Endothelial cell of umbilical vein (primary cell): ENCODE results near the gene KAT2B. TPM values are rescaled to one million over a fixed set of nuclear protein-coding genes. Genes with fewer than 3 reads are reported as not detected.

Source experiments
- BruUV-seq: library from RNA; stranded (reverse); fragments of 400-500 nt; replicated peaks from 2 replicates; lab custom pipeline; 2021; lab: Mats Ljungman, UMichigan
- CTCF ChIA-PET: fragments of 300-600, 350-600 bp; sonication (Branson Sonifier 250); formaldehyde crosslinking; loops from one replicate; lab custom pipeline; 2021; ENCODE audit warnings: antibody characterized with exemption, inconsistent platforms; lab: Charles Lee
- POLR2A ChIA-PET: fragments of 300-600, 350-600 bp; sonication (Branson Sonifier 250); formaldehyde crosslinking; loops from one replicate; lab custom pipeline; 2021; ENCODE audit warnings: antibody characterized with exemption, inconsistent platforms; lab: Charles Lee
- DNase-seq: peaks from one replicate; pipeline ENCODE4 v3.0.0-alpha.2; 2011; ENCODE audit warnings: low read depth, low spot score
- FAIRE-seq: peaks from 2 replicates; lab custom pipeline; 2011; peaks lifted over from hg19 to GRCh38; lab: Jason Lieb, UNC
- H2AFZ ChIP-seq: 2 replicates; pipeline ENCODE4 v1.6.0; 2012; ENCODE audit warnings: low read depth, low read length, control low read depth, inconsistent platforms
- H3K27ac ChIP-seq: 2 replicates; pipeline ENCODE4 v1.5.1; 2011; ENCODE audit warnings: low read depth, mild to moderate bottlenecking, control low read depth, low read length, moderate library complexity; ENCODE audit not compliant: insufficient read depth
- H3K27me3 ChIP-seq, 2 experiments: 2 replicates each; pipeline versions ENCODE4 v1.6.0 to v1.6.1; 2011; ENCODE audit warnings: low read length in 2 of 2, mixed read lengths in 1 of 2; ENCODE audit not compliant: control insufficient read depth in 2 of 2, insufficient read depth in 2 of 2
- H3K36me3 ChIP-seq, 2 experiments: 2 replicates in 1 of 2; 3 replicates in 1 of 2; pipeline ENCODE4 v1.5.1; 2011; ENCODE audit warnings: low read length in 2 of 2, mild to moderate bottlenecking in 1 of 2, moderate library complexity in 1 of 2; ENCODE audit not compliant: control insufficient read depth in 2 of 2, insufficient read depth in 2 of 2; ENCODE audit errors: extremely low read depth in 1 of 2
- H3K4me1 ChIP-seq: 3 replicates; pipeline ENCODE4 v1.5.1; 2011; ENCODE audit warnings: mild to moderate bottlenecking, low read length; ENCODE audit not compliant: control insufficient read depth, insufficient read depth; ENCODE audit errors: extremely low read depth
- H3K4me2 ChIP-seq: 2 replicates; pipeline ENCODE4 v1.6.1; 2011; ENCODE audit warnings: low read length, control low read depth, mixed read lengths; ENCODE audit not compliant: insufficient read depth
- H3K4me3 ChIP-seq, 3 experiments: fragments of 200-600 bp in 1 of 3; sonication (generic), shearing (Covaris generic) in 1 of 3; replicated peaks in 1 of 3; 2 replicates each; pipeline ENCODE4 v1.5.1; 2011 to 2016; ENCODE audit warnings: control low read depth in 3 of 3, low read length in 3 of 3, mild to moderate bottlenecking in 2 of 3, inconsistent platforms in 1 of 3, low read depth in 1 of 3, moderate library complexity in 1 of 3; ENCODE audit not compliant: insufficient read depth in 1 of 3
- H3K79me2 ChIP-seq: 2 replicates; pipeline ENCODE4 v1.6.0; 2012; ENCODE audit warnings: low read length, inconsistent platforms; ENCODE audit not compliant: control insufficient read depth, insufficient read depth
- H3K9ac ChIP-seq: replicated peaks from 2 replicates; pipeline ENCODE3; 2011; ENCODE audit warnings: low read length, control low read depth; ENCODE audit not compliant: insufficient read depth; ENCODE audit errors: extremely low read depth
- H3K9me1 ChIP-seq: replicated peaks from 3 replicates; pipeline ENCODE4 v1.6.0; 2011; ENCODE audit warnings: mild to moderate bottlenecking, low read length; ENCODE audit not compliant: control insufficient read depth, insufficient read depth; ENCODE audit errors: extremely low read depth
- H3K9me3 ChIP-seq: replicated peaks from 2 replicates; pipeline ENCODE4 v1.5.1; 2012; ENCODE audit warnings: low read length, inconsistent platforms; ENCODE audit not compliant: control insufficient read depth, insufficient read depth
- H4K20me1 ChIP-seq: replicated peaks from 2 replicates; pipeline ENCODE3; 2011; ENCODE audit warnings: mild to moderate bottlenecking, low read length; ENCODE audit not compliant: control insufficient read depth, insufficient read depth; ENCODE audit errors: extremely low read depth
- EZH2 ChIP-seq: IDR thresholded peaks from 2 replicates; pipeline ENCODE4 v1.6.1; 2012; ENCODE audit warnings: borderline replicate concordance, low read depth, mild to moderate bottlenecking, moderate library complexity, low read length, inconsistent platforms; ENCODE audit not compliant: severe bottlenecking
- FOS ChIP-seq: IDR thresholded peaks from 2 replicates; pipeline ENCODE4 v1.6.1; 2011; ENCODE audit warnings: mild to moderate bottlenecking, low read length, moderate library complexity, borderline replicate concordance; ENCODE audit not compliant: insufficient read depth
- GATA2 ChIP-seq: IDR thresholded peaks from 2 replicates; pipeline ENCODE4 v1.7.0; 2011; ENCODE audit warnings: low read depth, mild to moderate bottlenecking, moderate library complexity, mixed read lengths, low read length; ENCODE audit not compliant: insufficient read length, insufficient read depth
- JUN ChIP-seq: IDR thresholded peaks from 2 replicates; pipeline ENCODE4 v1.6.1; 2011; ENCODE audit warnings: borderline replicate concordance, low read depth; ENCODE audit not compliant: insufficient read length, insufficient read depth
- MYC ChIP-seq: IDR thresholded peaks from one replicate; pipeline ENCODE4 v1.6.1; 2011; ENCODE audit warnings: mild to moderate bottlenecking, low read depth, low read length
- POLR2A ChIP-seq: IDR thresholded peaks from 2 replicates; pipeline ENCODE4 v1.6.1; 2012; ENCODE audit warnings: low read depth, mild to moderate bottlenecking, control low read depth, low read length
- POLR2AphosphoS5 ChIP-seq: IDR thresholded peaks from 2 replicates; pipeline ENCODE4 v1.6.1; 2012; ENCODE audit warnings: low read depth, mild to moderate bottlenecking, control low read depth, low read length, moderate library complexity; ENCODE audit not compliant: insufficient read depth
- dilution Hi-C: fragments of 300-500 bp; cut with MboI; formaldehyde crosslinking; loops from one replicate; pipeline ENCODE4 v1.15.0; 2019; ENCODE audit warnings: low sequenced_read_pairs; ENCODE audit not compliant: extremely low pct_ligation_motif_present
- intact Hi-C: fragments of 100-400 bp; cut with micrococcal nuclease; formaldehyde crosslinking; loops from one replicate; pipeline ENCODE4 v1.10.0; 2022
- polyA plus RNA-seq, 4 experiments: library from polyadenylated mRNA; depleted of rRNA in 3 of 4; stranded (reverse) in 3 of 4; unstranded in 1 of 4; fragments of >200 nt; gene quantifications; 2 replicates each; pipeline versions ENCODE4 v1.2.1 to v1.2.3, GENCODE V29; 2011 to 2012; ENCODE audit warnings: missing spikeins in 1 of 4
- total RNA-seq: library from RNA; stranded (reverse); gene quantifications from 2 replicates; pipeline ENCODE4 v1.2.3, GENCODE V29; 2021
- TF ChIP-seq, protein P1 (sequence below): IDR thresholded peaks from 2 replicates; pipeline ENCODE4 v1.6.1; 2011; ENCODE audit not compliant: insufficient read depth, insufficient read length
- TF ChIP-seq, protein P2 (sequence below), 2 donors: IDR thresholded peaks; 1 replicate in 1 of 2; 2 replicates in 1 of 2; pipeline ENCODE4 v1.5.1; 2011; ENCODE audit warnings: low read length in 2 of 2, mild to moderate bottlenecking in 2 of 2, moderate library complexity in 2 of 2, control low read depth in 1 of 2, inconsistent platforms in 1 of 2, low read depth in 1 of 2; ENCODE audit not compliant: insufficient read depth in 1 of 2; ENCODE audit errors: extremely low read depth in 1 of 2

KAT2B gene
- total and polyA plus RNA-seq, 2 donors (not counting 3 experiments of a cell fraction or from before 2014, with no cell fraction given) = 2.6 to 11.0 TPM

DNA sequence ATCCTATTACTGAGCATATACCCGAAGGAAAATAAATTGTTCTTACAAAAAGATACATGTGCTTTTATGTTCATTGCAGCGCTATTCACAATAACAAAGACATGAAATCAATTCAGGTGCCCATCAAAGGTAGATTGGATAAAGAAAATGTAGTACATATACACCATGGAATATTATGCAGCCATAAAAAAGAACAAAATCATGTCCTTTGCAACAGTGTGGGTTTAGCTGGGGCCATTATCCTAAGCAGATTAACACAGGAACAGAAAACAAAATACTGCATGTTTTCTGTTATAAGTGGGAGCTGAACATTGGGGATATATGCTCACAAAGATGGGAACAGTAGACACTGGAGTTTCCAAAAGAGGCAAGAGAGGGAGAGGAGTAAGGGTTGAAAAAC is 103.3 kb downstream of the KAT2B start:
- no TSS peak for BruUV-seq
- Histone ChIP-seq H3K4me3 (no peak overlapping the region), H3K9me1 (no peaks in the 10 kb centered on the region), H3K4me1 (no peaks in the 10 kb centered on the region), H3K36me3 (no peaks in the 10 kb centered on the region), H3K4me2 (no peak overlapping the region), H3K9ac (no peak overlapping the region), H3K27ac (no peak overlapping the region), H3K27me3 (no peaks in the 10 kb centered on the region), H4K20me1 (no peaks in the 10 kb centered on the region), H2AFZ (no peak overlapping the region), H3K9me3 (no peaks in the 10 kb centered on the region), H3K79me2 (no peaks in the 10 kb centered on the region)
- no peak for TF ChIP-seq GATA2
- no peak for TF ChIP-seq EZH2
- no peak for TF ChIP-seq FOS
- TF ChIP-seq, protein P1, sequence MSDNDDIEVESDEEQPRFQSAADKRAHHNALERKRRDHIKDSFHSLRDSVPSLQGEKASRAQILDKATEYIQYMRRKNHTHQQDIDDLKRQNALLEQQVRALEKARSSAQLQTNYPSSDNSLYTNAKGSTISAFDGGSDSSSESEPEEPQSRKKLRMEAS = no peak
- TF ChIP-seq POLR2AphosphoS5 = no peak
- TF ChIP-seq JUN = no peak
- TF ChIP-seq, protein P2, sequence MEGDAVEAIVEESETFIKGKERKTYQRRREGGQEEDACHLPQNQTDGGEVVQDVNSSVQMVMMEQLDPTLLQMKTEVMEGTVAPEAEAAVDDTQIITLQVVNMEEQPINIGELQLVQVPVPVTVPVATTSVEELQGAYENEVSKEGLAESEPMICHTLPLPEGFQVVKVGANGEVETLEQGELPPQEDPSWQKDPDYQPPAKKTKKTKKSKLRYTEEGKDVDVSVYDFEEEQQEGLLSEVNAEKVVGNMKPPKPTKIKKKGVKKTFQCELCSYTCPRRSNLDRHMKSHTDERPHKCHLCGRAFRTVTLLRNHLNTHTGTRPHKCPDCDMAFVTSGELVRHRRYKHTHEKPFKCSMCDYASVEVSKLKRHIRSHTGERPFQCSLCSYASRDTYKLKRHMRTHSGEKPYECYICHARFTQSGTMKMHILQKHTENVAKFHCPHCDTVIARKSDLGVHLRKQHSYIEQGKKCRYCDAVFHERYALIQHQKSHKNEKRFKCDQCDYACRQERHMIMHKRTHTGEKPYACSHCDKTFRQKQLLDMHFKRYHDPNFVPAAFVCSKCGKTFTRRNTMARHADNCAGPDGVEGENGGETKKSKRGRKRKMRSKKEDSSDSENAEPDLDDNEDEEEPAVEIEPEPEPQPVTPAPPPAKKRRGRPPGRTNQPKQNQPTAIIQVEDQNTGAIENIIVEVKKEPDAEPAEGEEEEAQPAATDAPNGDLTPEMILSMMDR (IDR thresholded peaks at IDR 0.05; ENCODE audit: extremely low read depth in 1 of 2, insufficient read depth in 1 of 2, low read depth in 1 of 2, low read length in 2 of 2) = no peak
- TF ChIP-seq POLR2A = no peak
- TF ChIP-seq MYC = no peak
- ChIA-PET POLR2A (no interaction called here), CTCF (no interaction called here)
- dilution Hi-C loops = no loop called here
- DNase-seq (no peak), FAIRE-seq (no peak)
- intact Hi-C loops = no loop called here
